Right lobe of liver (tissue), 4 donors: ENCODE measurements around the gene SERHL2.

Source experiments
- POLR2A ChIP-seq: fragments of 450-650 bp; IDR thresholded peaks from one replicate; pipeline ENCODE4 v1.6.1; 2017; ENCODE audit warnings: antibody characterized with exemption, mild to moderate bottlenecking
- TF ChIP-seq, protein P1 (sequence below), 4 donors: fragments of 200-600 bp in 3 of 4; fragments of 450-650 bp in 1 of 4; IDR thresholded peaks; one replicate each; pipeline versions ENCODE4 v1.5.1 to v1.8.0; 2016 to 2022; ENCODE audit warnings: antibody characterized with exemption in 4 of 4, mild to moderate bottlenecking in 2 of 4
- donor health status: DM: no; HTN: no; CAD: no.
- donor health status: DM: no; HTN: no; CAD: no.
- donor health status: DM: no; HTN: yes; CAD: no.

DNA sequence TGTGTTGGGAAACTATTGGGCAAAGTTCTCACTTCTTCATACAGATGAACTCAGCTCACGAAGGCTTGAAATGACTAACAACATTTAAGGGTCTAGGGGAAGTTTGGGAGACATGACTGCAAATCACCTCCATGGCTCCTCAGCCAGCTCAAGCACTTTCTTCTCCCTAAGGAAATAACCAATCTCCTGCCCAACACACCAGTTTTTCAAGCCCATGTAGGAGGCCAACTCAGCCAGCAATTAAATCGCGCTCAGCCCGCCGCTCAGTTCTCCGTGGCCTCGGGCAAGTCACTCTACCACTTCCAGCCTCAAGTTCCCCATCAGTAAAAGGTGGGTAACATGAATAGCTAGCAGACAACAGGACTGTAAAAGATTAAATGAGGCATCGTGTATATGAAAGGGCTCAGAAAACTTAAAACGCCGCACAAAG lies 60.1 kb downstream of the SERHL2 start:
- TF ChIP-seq, protein P1, sequence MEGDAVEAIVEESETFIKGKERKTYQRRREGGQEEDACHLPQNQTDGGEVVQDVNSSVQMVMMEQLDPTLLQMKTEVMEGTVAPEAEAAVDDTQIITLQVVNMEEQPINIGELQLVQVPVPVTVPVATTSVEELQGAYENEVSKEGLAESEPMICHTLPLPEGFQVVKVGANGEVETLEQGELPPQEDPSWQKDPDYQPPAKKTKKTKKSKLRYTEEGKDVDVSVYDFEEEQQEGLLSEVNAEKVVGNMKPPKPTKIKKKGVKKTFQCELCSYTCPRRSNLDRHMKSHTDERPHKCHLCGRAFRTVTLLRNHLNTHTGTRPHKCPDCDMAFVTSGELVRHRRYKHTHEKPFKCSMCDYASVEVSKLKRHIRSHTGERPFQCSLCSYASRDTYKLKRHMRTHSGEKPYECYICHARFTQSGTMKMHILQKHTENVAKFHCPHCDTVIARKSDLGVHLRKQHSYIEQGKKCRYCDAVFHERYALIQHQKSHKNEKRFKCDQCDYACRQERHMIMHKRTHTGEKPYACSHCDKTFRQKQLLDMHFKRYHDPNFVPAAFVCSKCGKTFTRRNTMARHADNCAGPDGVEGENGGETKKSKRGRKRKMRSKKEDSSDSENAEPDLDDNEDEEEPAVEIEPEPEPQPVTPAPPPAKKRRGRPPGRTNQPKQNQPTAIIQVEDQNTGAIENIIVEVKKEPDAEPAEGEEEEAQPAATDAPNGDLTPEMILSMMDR (IDR thresholded peaks at IDR 0.05) = no peak
- TF ChIP-seq POLR2A = no peak
